ENCODE results near the gene MYO16. TPM values are rescaled to one million over a fixed set of nuclear protein-coding genes. Genes with fewer than 3 reads are reported as not detected.

The MYO16 gene
- total and polyA plus RNA-seq, 3 donors from 2014 or later, result 3.1 to 4.0 (median 3.4) TPM

- no peaks in the 10 kb centered on the region for H3K27me3 ChIP-seq
- H3K36me3 ChIP-seq (ENCODE audit: low read depth, missing control alignments), result no peaks in the 10 kb centered on the region
- intact Hi-C loops (cut with DNase I; ENCODE audit: low total_unique reads), result no loop called here
- no peak for DNase-seq
- H3K4me1 ChIP-seq, result no peaks in the 10 kb centered on the region
- no peak overlapping the region for H3K4me3 ChIP-seq
- no peaks in the 10 kb centered on the region for H3K9me3 ChIP-seq
- no peak for TF ChIP-seq POLR2A (IDR thresholded peaks at IDR 0.05)
- TF ChIP-seq CTCF (IDR thresholded peaks at IDR 0.05), result no peak
- no peak overlapping the region for H3K27ac ChIP-seq
- 66 to 83% methylated on average over 4 of the region's 4 CpGs for WGBS, 2 donors
Measured at GRCh38 chr13:109026266-109026665, 396.9 kb downstream of the MYO16 start.

GRCh38 chr13:109028624-109029023 is 399.2 kb downstream of the MYO16 start:
- Histone ChIP-seq H3K27ac (no peak overlapping the region), H3K4me3 (no peak overlapping the region), H3K27me3 (no peaks in the 10 kb centered on the region), H3K36me3 (ENCODE audit: low read depth, missing control alignments) (no peaks in the 10 kb centered on the region), H3K4me1 (no peaks in the 10 kb centered on the region), H3K9me3 (no peaks in the 10 kb centered on the region)
- no peak for DNase-seq
- TF ChIP-seq CTCF (IDR thresholded peaks at IDR 0.05), result no peak
- TF ChIP-seq POLR2A (IDR thresholded peaks at IDR 0.05), result no peak
- intact Hi-C loops (cut with DNase I; ENCODE audit: low total_unique reads), result no loop called here
- 75 to 87% methylated on average over 9 of the region's 9 CpGs for WGBS, 2 donors

- Histone ChIP-seq H3K9me3 (no peaks in the 10 kb centered on the region), H3K27me3 (no peaks in the 10 kb centered on the region), H3K4me1 (no peaks in the 10 kb centered on the region), H3K36me3 (ENCODE audit: low read depth, missing control alignments) (no peaks in the 10 kb centered on the region), H3K27ac (no peak overlapping the region), H3K4me3 (no peak overlapping the region)
- WGBS, 2 donors, result 84 to 93% methylated on average over 7 of the region's 7 CpGs
- no peak for TF ChIP-seq POLR2A (IDR thresholded peaks at IDR 0.05)
- no peak for TF ChIP-seq CTCF (IDR thresholded peaks at IDR 0.05)
- DNase-seq, result no peak
- intact Hi-C loops (cut with DNase I; ENCODE audit: low total_unique reads), result no loop called here
Measured at GRCh38 chr13:109033090-109033489, 403.7 kb downstream of the MYO16 start.

- no peak for DNase-seq
- 87 to 89% methylated on average over 7 of the region's 7 CpGs for WGBS, 2 donors
- no peaks in the 10 kb centered on the region for H3K4me1 ChIP-seq
- TF ChIP-seq CTCF (IDR thresholded peaks at IDR 0.05), result no peak
- no peak for TF ChIP-seq POLR2A (IDR thresholded peaks at IDR 0.05)
- H3K36me3 ChIP-seq (ENCODE audit: low read depth, missing control alignments), result no peaks in the 10 kb centered on the region
- no peaks in the 10 kb centered on the region for H3K9me3 ChIP-seq
- intact Hi-C loops (cut with DNase I; ENCODE audit: low total_unique reads), result no loop called here
- no peaks in the 10 kb centered on the region for H3K27me3 ChIP-seq
- no peak overlapping the region for H3K27ac ChIP-seq
- no peak overlapping the region for H3K4me3 ChIP-seq
Measured at GRCh38 chr13:109036078-109036780, 406.8 kb downstream of the MYO16 start.

GRCh38 chr13:109043636-109044035 is 414.2 kb downstream of the MYO16 start:
- H3K36me3 ChIP-seq (ENCODE audit: low read depth, missing control alignments), result no peaks in the 10 kb centered on the region
- H3K27ac ChIP-seq, result no peak overlapping the region
- 70 to 78% methylated on average over 3 of the region's 3 CpGs for WGBS, 2 donors
- no peaks in the 10 kb centered on the region for H3K9me3 ChIP-seq
- no peaks in the 10 kb centered on the region for H3K4me1 ChIP-seq
- no peak for TF ChIP-seq POLR2A (IDR thresholded peaks at IDR 0.05)
- TF ChIP-seq CTCF (IDR thresholded peaks at IDR 0.05), result no peak
- intact Hi-C loops (cut with DNase I; ENCODE audit: low total_unique reads), result no loop called here
- H3K27me3 ChIP-seq, result no peaks in the 10 kb centered on the region
- no peak for DNase-seq
- no peak overlapping the region for H3K4me3 ChIP-seq
